HG03196 (cell line): ENCODE measurements around the gene FANCD2.
"Not testable (repeated sequence)": the region's sequence is repeated elsewhere in the genome, so short reads cannot be mapped to it uniquely, and the experiment has no call there.

ENCODE experiments used
- ATAC-seq: cut with Tn5 transposase; IDR thresholded peaks from one replicate; pipeline ENCODE4 v1.9.1; 2021; ENCODE audit not compliant: unreplicated experiment

FANCD2 gene

GRCh38 chr3:10026084-10026890 is at the start of gene FANCD2:
Gene FANCD2 (plus strand): TSS chr3:10026437. CDS start chr3:10028658, 2,221 bp downstream.
- ATAC-seq = peak; percentile 84

- ATAC-seq = no peak
Measured at GRCh38 chr3:9976721-9977709, 49.2 kb upstream of the FANCD2 start.

DNA sequence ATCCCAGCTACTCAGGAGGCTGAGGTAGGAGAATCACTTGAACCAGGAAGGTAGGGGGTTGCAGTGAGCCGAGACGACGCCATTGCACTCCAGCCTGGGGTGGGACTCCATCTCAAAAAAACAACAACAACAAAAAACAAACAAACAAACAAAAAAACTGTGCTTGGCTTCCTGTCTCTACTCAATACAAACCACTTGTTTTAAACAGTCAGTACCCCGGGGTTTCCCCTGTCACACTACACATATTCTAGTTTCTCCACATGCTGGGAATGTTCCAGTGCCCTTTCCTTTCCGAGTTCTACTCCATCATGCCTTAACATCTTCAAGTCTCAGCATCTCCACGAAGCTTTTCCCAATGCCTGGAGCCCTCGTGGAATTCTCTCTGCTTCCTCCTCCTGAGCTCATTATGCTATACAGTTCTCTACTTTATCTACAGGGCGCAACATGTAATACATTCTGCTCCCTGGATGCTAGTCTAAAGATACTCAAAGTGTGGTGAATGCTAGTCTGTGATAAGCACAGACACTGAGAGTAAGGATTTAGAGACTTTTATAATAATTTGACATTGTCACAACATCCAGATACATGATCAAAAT is 47.4 kb upstream of the FANCD2 start:
- ATAC-seq = no peak

- ATAC-seq = no peak
Measured at GRCh38 chr3:9980251-9980650, 46.0 kb upstream of the FANCD2 start.

- peak; percentile 26 for ATAC-seq
Measured at GRCh38 chr3:9986230-9986725, 40.0 kb upstream of the FANCD2 start.

- no peak for ATAC-seq
Measured at GRCh38 chr3:9994086-9994844, 32.0 kb upstream of the FANCD2 start.

DNA sequence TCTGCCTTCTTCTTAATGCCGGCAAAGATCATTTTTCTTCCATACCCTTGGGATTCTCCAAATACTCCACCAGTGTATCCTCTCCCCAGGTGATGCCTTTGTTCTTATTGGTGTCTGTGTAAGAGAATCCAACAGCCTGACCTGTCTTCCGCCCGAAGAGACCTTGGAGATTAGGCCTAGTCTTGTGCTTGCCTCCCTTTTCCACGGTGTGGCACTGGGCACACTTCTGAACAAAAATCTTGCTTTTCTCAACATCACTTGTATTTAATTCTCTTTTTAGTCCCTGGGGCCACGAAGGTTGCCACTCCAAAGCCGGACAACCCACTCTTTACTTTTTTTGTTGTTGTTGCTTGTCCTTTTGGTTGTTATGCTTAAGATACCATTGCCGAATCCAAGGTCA is 25.6 kb upstream of the FANCD2 start:
- no peak for ATAC-seq

DNA sequence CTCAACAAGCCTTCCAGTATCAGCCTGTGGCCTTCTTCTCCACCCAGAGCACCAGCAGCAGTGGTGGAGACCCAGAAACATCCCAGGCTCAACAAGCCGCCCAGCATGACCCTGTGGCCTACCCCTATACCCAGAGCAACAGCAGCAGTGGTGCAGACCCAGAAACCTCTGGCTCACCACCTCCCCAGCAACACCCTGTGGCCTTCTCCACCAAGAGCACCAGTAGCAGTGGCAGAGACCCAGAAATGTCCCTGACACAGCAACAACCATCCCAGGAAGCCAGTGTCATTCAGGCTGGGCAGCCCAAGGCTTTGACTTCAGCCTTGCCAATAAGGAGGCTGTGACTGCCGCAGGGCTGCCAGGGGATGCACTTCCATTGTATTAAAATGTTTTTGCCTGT is 23.3 kb upstream of the FANCD2 start:
- ATAC-seq = no peak

GRCh38 chr3:10004506-10004905 is 21.7 kb upstream of the FANCD2 start:
- ATAC-seq = no peak

DNA sequence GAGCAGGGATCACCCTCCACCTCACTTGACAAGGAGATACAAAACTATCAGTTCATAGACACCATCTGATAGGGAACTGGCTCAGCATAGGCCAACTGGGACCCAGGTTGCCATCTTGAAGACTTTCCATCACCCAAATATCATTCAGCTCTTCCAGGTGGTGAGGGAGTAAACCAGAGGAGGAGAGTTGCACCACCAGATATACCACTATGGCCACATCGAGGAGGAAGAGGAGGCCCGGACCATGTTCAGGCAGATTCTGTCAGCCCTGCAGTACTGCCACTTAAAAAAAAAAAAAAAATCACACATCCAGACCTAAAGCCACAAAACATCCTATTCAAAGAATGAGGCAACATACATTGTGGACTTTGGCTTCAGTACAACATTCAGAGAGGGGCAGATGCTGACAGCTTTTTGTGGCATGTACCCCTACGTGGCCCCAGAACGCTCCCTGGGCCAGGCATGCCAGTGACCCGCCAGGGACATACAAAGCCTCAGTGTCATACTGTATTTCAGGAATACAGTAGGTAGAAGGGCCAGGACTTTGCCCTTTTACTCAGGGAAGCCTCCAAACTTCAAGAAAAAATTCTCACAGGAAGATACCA is 21.2 kb upstream of the FANCD2 start:
- no peak for ATAC-seq

- ATAC-seq = no peak
Measured at GRCh38 chr3:10006048-10006761, 20.0 kb upstream of the FANCD2 start.

DNA sequence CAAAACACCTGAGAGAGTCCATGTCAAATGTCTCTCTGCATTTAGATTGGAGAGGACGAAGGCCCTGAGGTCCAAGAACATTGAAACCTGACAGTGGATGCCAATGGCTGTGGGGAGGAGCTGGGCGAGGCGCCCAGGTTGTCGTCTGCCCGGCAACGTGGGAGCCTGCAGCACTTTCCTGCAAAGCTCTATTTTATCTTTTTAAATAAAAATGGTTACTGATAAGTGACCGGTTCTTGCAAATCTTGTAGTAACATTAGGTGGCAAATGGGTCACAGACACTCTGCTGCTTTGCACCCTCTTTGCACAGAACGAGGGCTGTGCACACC is 19.5 kb upstream of the FANCD2 start:
- ATAC-seq = no peak

DNA sequence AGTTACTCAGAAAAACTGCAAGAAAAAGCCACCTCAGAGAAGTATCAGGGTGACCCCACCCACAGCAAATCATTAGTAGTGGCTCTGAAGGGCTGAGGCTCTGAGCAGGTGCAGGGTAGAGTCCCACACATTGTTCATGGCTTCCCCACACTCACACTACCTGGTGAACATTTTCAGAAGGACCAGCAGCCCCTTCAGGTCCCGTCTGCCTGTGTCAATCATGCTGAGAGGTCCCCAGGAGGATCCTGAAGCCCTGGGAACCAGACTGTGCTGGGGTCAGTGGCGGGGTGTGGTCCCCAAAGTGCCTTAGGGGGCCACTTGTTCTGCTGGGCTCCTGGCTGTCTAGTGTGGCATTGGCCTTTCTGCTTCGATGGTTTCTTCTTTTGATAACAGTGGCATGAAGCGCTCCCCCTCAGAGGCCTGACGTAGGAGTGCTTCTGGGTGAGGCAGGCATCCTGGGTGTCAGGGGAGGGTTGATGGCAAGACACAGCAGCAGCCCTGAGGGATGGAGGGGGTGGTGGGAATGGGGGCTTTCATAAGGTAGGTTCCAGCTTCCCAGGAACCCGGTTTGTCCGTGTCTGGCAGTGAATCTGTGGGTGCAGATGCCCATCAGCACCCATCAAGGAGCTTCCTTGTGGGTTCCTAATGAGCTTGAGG is 19.0 kb upstream of the FANCD2 start:
- ATAC-seq = no peak

DNA sequence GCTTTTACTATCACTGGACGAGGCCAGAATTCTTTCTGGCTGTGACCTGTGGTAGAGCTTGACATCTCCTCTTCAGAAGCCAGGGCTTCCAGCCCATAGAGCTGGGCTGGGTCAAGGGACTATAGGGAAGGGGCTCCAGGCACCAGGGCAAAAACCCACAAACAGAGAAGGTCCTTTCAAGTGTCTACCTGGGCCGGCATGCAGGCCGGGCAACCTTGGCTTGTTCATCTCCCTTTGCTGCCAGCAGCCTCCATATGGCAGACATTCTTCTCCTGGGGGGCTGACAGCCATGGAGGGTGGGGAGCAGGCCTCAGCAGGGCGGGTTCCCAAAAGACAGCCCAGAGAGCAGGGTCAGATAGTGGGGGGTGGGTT is 18.0 kb upstream of the FANCD2 start:
- not testable (repeated sequence) for ATAC-seq

- ATAC-seq = peak; percentile 53
Measured at GRCh38 chr3:10008588-10009344, 17.5 kb upstream of the FANCD2 start.

GRCh38 chr3:10010421-10010877 is 15.8 kb upstream of the FANCD2 start:
- no peak for ATAC-seq

DNA sequence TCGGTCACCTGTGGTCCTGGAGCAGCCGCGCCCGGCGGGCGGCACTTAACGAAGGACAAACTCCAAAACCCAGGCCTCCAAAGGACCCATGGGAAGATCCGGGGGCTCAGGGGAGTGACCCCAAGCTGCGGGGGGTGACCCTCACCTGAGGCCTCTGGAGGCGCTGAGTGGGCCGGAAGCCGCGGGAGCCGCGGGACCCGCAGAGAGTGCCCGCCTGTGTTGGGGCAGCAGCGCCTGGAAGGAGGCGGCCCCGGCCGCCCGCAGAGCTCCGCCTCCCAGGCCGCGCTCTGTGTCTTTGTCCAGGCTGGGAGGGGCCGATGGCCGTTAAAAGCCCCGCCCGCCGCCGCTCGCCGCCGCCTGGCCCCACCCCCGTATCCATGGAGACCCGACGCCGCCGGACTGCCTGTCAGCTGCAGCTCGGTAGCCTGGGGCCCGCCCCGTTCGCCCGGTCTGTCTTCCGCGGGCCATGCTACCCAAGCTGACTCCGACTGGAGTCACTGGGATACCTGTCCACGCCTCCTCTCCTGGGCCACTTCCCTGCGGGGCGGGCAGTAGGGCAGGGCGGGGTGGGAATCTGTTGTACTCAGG is 15.3 kb upstream of the FANCD2 start:
- peak; percentile 75 for ATAC-seq

DNA sequence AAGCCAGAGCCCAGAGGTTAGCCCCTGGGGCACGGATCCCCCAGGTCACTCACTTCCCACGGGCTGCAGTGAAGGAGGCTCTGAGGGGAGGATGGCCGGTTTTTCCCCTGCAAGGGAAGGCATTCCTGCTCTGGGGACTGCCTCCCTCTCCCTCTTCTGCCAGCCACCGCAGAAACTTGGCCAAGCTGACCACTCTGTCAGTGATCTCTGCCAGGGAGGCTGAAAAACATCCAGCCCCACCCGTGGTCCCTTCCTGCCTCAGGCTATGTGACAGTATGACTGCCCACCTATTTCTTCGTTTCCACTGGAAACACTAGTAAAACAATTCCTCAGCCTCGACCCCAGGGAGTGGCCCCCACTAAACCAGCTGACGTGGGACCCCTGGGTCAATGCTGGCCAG is 14.6 kb upstream of the FANCD2 start:
- ATAC-seq = no peak
